HepG2 (cell line): Measurements from ENCODE around the gene MAP3K5. TPM values are rescaled to one million over a fixed set of nuclear protein-coding genes. Genes with fewer than 3 reads are reported as not detected.

Experiments
- ATAC-seq: fragments of 200-7000 bp; cut with Tn5 transposase; 3 replicates; pipeline ENCODE4 v1.9.1; 2020; ENCODE audit warnings: mild to moderate bottlenecking, moderate library complexity
- BruUV-seq: library from RNA; stranded (reverse); fragments of 400-500 nt; replicated peaks from 2 replicates; lab custom pipeline; 2021; lab: Mats Ljungman, UMichigan
- CTCF ChIA-PET: fragments of 300-600 bp; formaldehyde crosslinking; extraction: SDS; loops from one replicate; lab custom pipeline; 2021; ENCODE audit warnings: low total read pairs, inconsistent platforms, low intra/inter-chr PET ratio; lab: Yijun Ruan, JAX
- POLR2A ChIA-PET: fragments of 350-600 bp; sonication (Branson Sonifier 250); formaldehyde crosslinking; loops from one replicate; lab custom pipeline; 2020; ENCODE audit warnings: antibody characterized with exemption, inconsistent platforms; lab: Yijun Ruan, JAX
- DNase-seq: peaks from one replicate; pipeline ENCODE4 v3.0.0-alpha.2; 2015; ENCODE audit warnings: low spot score
- FAIRE-seq: peaks from 3 replicates; lab custom pipeline; 2011; peaks lifted over from hg19 to GRCh38; lab: Jason Lieb, UNC
- H2AFZ ChIP-seq: one replicate; pipeline ENCODE4 v1.6.1; 2011; ENCODE audit warnings: low read length, inconsistent platforms
- H3K27ac ChIP-seq: fragments of 300-600 bp; 3 replicates; pipeline ENCODE4 v1.8.0; 2011; ENCODE audit warnings: mixed run types, mild to moderate bottlenecking, mixed read lengths, low read length, inconsistent platforms; ENCODE audit not compliant: insufficient read depth; ENCODE audit errors: extremely low read length
- H3K27me3 ChIP-seq, 2 experiments: fragments of 200-600 bp in 1 of 2; 2 replicates in 1 of 2; 3 replicates in 1 of 2; pipeline versions ENCODE4 v1.6.0 to v1.8.0; 2011; ENCODE audit warnings: low read length in 2 of 2, mild to moderate bottlenecking in 2 of 2, moderate library complexity in 2 of 2, inconsistent platforms in 1 of 2; ENCODE audit not compliant: insufficient read depth in 2 of 2, control insufficient read depth in 1 of 2
- H3K36me3 ChIP-seq, 2 experiments: fragments of 200-600 bp in 1 of 2; replicated peaks in 1 of 2; 2 replicates in 1 of 2; 3 replicates in 1 of 2; pipeline versions ENCODE4 v1.5.1 to v1.8.0; 2011; ENCODE audit warnings: low read length in 2 of 2, inconsistent platforms in 1 of 2; ENCODE audit not compliant: insufficient read depth in 2 of 2, control insufficient read depth in 1 of 2
- H3K4me1 ChIP-seq: 2 replicates; pipeline ENCODE4 v1.5.1; 2012; ENCODE audit warnings: low read length, inconsistent platforms; ENCODE audit not compliant: insufficient read depth
- H3K4me2 ChIP-seq: 2 replicates; pipeline ENCODE4 v1.6.0; 2011; ENCODE audit warnings: low read depth, low read length, inconsistent platforms
- H3K4me3 ChIP-seq, 3 experiments: fragments of 200-600 bp in 1 of 3; sonication (generic), shearing (Covaris generic) in 1 of 3; replicated peaks in 1 of 3; 2 replicates each; pipeline ENCODE4 v1.5.1; 2011 to 2016; ENCODE audit warnings: low read length in 3 of 3, inconsistent platforms in 2 of 3, low read depth in 2 of 3, mild to moderate bottlenecking in 2 of 3, control low read depth in 1 of 3, mixed read lengths in 1 of 3; ENCODE audit not compliant: insufficient read depth in 1 of 3
- H3K79me2 ChIP-seq: one replicate; pipeline ENCODE4 v1.6.1; 2011; ENCODE audit warnings: low read length, inconsistent platforms; ENCODE audit not compliant: insufficient read depth
- H3K9ac ChIP-seq: 2 replicates; pipeline ENCODE4 v1.6.0; 2011; ENCODE audit warnings: mild to moderate bottlenecking, low read depth, low read length, inconsistent platforms; ENCODE audit not compliant: insufficient read depth
- H3K9me3 ChIP-seq: 2 replicates; pipeline ENCODE4 v1.5.1; 2012; ENCODE audit warnings: mild to moderate bottlenecking, low read length
- H4K20me1 ChIP-seq: 2 replicates; pipeline ENCODE4 v1.6.0; 2011; ENCODE audit warnings: inconsistent platforms, mild to moderate bottlenecking, low read length, moderate library complexity; ENCODE audit not compliant: insufficient read depth
- ATM ChIP-seq: fragments of 450-650 bp; IDR thresholded peaks from 2 replicates; pipeline ENCODE4 v1.7.1; 2017; ENCODE audit warnings: mild to moderate bottlenecking, borderline replicate concordance
- CENPX ChIP-seq: sonication (generic); formaldehyde crosslinking; IDR thresholded peaks from 2 replicates; pipeline ENCODE4 v1.9.0; 2021; ENCODE audit warnings: mild to moderate bottlenecking, missing genetic modification reagents, moderate library complexity
- ZNF343 ChIP-seq: sonication (generic); formaldehyde crosslinking; IDR thresholded peaks from 2 replicates; pipeline ENCODE4 v1.4.0; 2020; ENCODE audit warnings: mild to moderate bottlenecking, missing genetic modification reagents
- ZNF569 ChIP-seq: sonication (generic); formaldehyde crosslinking; IDR thresholded peaks from 2 replicates; pipeline ENCODE4 v1.5.0; 2020; ENCODE audit warnings: mild to moderate bottlenecking, missing genetic modification reagents, moderate library complexity, borderline replicate concordance
- ZNF598 ChIP-seq: sonication (generic); formaldehyde crosslinking; IDR thresholded peaks from 2 replicates; pipeline ENCODE4 v1.5.1; 2020; ENCODE audit warnings: mild to moderate bottlenecking, missing genetic modification reagents, borderline replicate concordance
- ZNF737 ChIP-seq: sonication (generic); formaldehyde crosslinking; IDR thresholded peaks from 2 replicates; pipeline ENCODE4 v1.5.0; 2020; ENCODE audit warnings: missing genetic modification reagents, mild to moderate bottlenecking, borderline replicate concordance
- ZNF746 ChIP-seq: sonication (generic); formaldehyde crosslinking; IDR thresholded peaks from 2 replicates; pipeline ENCODE4 v1.8.0; 2022; ENCODE audit warnings: mild to moderate bottlenecking, missing genetic modification reagents
- WGBS: methylation state at CpG from one replicate; pipeline ENCODE4 v1.1.6; 2017; ENCODE audit warnings: low lambda C conversion rate; 5-methylcytosine and 5-hydroxymethylcytosine counted together
- in situ Hi-C: cut with HindIII; loops from 2 replicates; pipeline ENCODE4 v1.10.0; 2017; ENCODE audit warnings: low pct_unique_long_range_greater_than_20kb; ENCODE audit not compliant: extremely low pct_ligation_motif_present
- intact Hi-C: fragments of 100-400 bp; cut with micrococcal nuclease; formaldehyde crosslinking; loops from one replicate; pipeline ENCODE4 v1.10.0; 2022; ENCODE audit not compliant: unreplicated experiment
- polyA plus RNA-seq, 8 experiments: library from polyadenylated mRNA; depleted of rRNA in 3 of 8; stranded (reverse) in 7 of 8; unstranded in 1 of 8; fragments of >200 nt; fragmentation: Illumina TruSeq in 4 of 8; extraction: Trizol in 4 of 8; gene quantifications; 2 replicates each; pipeline versions ENCODE4 v1.2.1 to v1.2.3, GENCODE V29; 2011 to 2016; ENCODE audit warnings: low read depth in 4 of 8, missing spikeins in 1 of 8, mixed read lengths in 1 of 8; ENCODE audit not compliant: insufficient read depth in 1 of 8
- total RNA-seq, 5 experiments: library from RNA; depleted of rRNA; stranded (reverse); fragments of >200 nt; fragmentation: Illumina TruSeq; extraction: Trizol; gene quantifications; 2 replicates each; pipeline ENCODE4 v1.2.3, GENCODE V29; 2016; ENCODE audit warnings: low read depth in 1 of 5
- TF ChIP-seq, protein P1 (sequence below): sonication (generic); formaldehyde crosslinking; IDR thresholded peaks from one replicate; pipeline ENCODE4 v1.5.1; 2020; ENCODE audit warnings: mild to moderate bottlenecking, missing genetic modification reagents; ENCODE audit errors: not compliant biosample characterization
- TF ChIP-seq, protein P2 (sequence below), 2 experiments: sonication (generic) in 1 of 2; formaldehyde crosslinking in 1 of 2; IDR thresholded peaks; 2 replicates each; pipeline versions ENCODE4 v1.4.0 to v1.6.1; 2016 to 2020; ENCODE audit warnings: borderline replicate concordance in 1 of 2, low read depth in 1 of 2, mild to moderate bottlenecking in 1 of 2, missing genetic modification reagents in 1 of 2

MAP3K5 gene
- total and polyA plus RNA-seq, 2 of the 13 experiments (the other 11 are each of a cell fraction or from before 2014, with no cell fraction given), result not detected

DNA sequence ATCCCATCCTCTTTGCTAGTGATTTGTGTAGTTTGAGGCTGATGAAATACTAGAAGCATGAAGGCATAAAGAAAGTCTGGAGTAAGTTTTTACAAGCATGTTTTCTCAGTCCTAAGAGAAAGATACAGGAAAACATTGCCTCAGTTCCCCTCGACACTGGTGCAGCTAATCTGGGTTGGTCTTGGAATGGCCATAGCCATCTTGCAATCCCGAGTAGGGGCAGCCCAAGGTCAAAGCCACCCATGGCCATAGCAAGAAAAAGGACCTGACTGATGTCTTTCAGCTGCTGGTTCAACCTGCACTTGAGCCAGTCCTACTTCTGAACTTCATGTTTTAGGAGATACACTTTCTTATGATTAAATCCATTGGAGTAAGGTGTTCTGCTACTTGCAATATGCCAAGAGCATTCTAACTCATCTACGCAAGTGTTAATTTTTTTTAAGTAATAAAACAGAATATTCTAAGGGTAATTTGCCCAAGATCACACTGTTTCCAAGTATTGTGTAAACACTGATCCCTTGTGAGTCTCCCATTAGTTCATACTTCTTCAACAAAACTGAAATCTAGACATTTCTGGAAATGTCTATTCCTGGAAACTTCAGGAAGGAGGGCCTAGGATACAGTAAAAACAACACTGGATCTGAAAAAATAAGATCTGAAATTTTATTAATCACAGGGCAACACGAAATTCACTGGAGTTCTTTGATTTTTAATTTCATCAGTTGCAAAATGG lies 108.9 kb downstream of the MAP3K5 start:
- POLR2A ChIA-PET, result no interaction called here
- FAIRE-seq, result no peak
- BruUV-seq, result no TSS peak
- Histone ChIP-seq H3K4me3 (no peak overlapping the region), H3K27me3 (no peaks in the 10 kb centered on the region), H3K9me3 (no peaks in the 10 kb centered on the region), H3K9ac (no peak overlapping the region), H3K79me2 (no peaks in the 10 kb centered on the region), H2AFZ (no peak overlapping the region), H3K36me3 (no peaks in the 10 kb centered on the region), H4K20me1 (no peaks in the 10 kb centered on the region), H3K4me1 (no peaks in the 10 kb centered on the region), H3K27ac (no peak overlapping the region), H3K4me2 (no peak overlapping the region)
- 7% methylated on average over 4 of the region's 4 CpGs for WGBS
- intact Hi-C loops, result no loop called here
- no peak for DNase-seq
- in situ Hi-C loops, result no loop called here
- no peak for ATAC-seq
- CTCF ChIA-PET, result no interaction called here
- TF ChIP-seq ZNF343 (CRISPR knock-in tag) (no peak), ATM (no peak), ZNF737 (CRISPR knock-in tag) (no peak), CENPX (CRISPR knock-in tag) (no peak), ZNF598 (CRISPR knock-in tag) (no peak), ZNF746 (no peak), ZNF569 (CRISPR knock-in tag) (no peak)
- TF ChIP-seq, protein P1, sequence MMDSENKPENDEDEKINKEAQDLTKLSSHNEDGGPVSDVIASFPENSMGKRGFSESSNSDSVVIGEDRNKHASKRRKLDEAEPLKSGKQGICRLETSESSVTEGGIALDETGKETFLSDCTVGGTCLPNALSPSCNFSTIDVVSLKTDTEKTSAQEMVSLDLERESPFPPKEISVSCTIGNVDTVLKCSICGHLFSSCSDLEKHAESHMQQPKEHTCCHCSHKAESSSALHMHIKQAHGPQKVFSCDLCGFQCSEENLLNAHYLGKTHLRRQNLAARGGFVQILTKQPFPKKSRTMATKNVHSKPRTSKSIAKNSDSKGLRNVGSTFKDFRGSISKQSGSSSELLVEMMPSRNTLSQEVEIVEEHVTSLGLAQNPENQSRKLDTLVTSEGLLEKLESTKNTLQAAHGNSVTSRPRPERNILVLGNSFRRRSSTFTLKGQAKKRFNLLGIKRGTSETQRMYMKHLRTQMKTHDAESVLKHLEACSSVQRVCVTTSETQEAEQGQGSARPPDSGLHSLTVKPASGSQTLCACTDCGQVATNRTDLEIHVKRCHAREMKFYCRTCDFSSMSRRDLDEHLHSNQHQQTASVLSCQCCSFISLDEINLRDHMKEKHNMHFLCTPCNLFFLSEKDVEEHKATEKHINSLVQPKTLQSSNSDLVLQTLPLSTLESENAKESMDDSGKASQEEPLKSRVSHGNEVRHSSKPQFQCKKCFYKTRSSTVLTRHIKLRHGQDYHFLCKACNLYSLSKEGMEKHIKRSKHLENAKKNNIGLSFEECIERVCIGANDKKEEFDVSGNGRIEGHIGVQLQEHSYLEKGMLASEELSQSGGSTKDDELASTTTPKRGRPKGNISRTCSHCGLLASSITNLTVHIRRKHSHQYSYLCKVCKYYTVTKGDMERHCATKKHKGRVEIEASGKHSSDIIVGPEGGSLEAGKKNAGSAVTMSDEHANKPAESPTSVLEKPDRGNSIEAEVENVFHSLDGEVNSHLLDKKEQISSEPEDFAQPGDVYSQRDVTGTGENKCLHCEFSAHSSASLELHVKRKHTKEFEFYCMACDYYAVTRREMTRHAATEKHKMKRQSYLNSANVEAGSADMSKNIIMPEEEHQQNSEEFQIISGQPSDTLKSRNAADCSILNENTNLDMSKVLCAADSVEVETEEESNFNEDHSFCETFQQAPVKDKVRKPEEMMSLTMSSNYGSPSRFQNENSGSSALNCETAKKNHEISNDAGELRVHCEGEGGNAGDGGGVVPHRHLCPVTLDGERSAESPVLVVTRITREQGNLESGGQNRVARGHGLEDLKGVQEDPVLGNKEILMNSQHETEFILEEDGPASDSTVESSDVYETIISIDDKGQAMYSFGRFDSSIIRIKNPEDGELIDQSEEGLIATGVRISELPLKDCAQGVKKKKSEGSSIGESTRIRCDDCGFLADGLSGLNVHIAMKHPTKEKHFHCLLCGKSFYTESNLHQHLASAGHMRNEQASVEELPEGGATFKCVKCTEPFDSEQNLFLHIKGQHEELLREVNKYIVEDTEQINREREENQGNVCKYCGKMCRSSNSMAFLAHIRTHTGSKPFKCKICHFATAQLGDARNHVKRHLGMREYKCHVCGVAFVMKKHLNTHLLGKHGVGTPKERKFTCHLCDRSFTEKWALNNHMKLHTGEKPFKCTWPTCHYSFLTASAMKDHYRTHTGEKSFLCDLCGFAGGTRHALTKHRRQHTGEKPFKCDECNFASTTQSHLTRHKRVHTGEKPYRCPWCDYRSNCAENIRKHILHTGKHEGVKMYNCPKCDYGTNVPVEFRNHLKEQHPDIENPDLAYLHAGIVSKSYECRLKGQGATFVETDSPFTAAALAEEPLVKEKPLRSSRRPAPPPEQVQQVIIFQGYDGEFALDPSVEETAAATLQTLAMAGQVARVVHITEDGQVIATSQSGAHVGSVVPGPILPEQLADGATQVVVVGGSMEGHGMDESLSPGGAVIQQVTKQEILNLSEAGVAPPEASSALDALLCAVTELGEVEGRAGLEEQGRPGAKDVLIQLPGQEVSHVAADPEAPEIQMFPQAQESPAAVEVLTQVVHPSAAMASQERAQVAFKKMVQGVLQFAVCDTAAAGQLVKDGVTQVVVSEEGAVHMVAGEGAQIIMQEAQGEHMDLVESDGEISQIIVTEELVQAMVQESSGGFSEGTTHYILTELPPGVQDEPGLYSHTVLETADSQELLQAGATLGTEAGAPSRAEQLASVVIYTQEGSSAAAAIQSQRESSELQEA, result no peak
- TF ChIP-seq, protein P2, sequence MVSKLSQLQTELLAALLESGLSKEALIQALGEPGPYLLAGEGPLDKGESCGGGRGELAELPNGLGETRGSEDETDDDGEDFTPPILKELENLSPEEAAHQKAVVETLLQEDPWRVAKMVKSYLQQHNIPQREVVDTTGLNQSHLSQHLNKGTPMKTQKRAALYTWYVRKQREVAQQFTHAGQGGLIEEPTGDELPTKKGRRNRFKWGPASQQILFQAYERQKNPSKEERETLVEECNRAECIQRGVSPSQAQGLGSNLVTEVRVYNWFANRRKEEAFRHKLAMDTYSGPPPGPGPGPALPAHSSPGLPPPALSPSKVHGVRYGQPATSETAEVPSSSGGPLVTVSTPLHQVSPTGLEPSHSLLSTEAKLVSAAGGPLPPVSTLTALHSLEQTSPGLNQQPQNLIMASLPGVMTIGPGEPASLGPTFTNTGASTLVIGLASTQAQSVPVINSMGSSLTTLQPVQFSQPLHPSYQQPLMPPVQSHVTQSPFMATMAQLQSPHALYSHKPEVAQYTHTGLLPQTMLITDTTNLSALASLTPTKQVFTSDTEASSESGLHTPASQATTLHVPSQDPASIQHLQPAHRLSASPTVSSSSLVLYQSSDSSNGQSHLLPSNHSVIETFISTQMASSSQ (IDR thresholded peaks at IDR 0.05; ENCODE audit: low read depth), result no peak
- TF ChIP-seq, protein P2 (CRISPR knock-in tag; IDR thresholded peaks at IDR 0.05; ENCODE audit: borderline replicate concordance), result no peak
